TTC549 (cell line): ENCODE measurements around the gene SCN9A.

Source experiments
- FAIRE-seq: peaks from 2 replicates; lab custom pipeline; 2012; peaks lifted over from hg19 to GRCh38; lab: Jason Lieb, UNC

SCN9A gene

GRCh38 chr2:166173263-166173662 lies 202.5 kb downstream of the SCN9A start:
- FAIRE-seq: no peak

- no peak for FAIRE-seq
Observed at GRCh38 chr2:166171216-166171615, 204.5 kb downstream of the SCN9A start.

GRCh38 chr2:166170356-166170755 lies 205.4 kb downstream of the SCN9A start:
- no peak for FAIRE-seq

- no peak for FAIRE-seq
Observed at GRCh38 chr2:166167449-166167848, 208.3 kb downstream of the SCN9A start.

GRCh38 chr2:166163775-166164174 lies 212.0 kb downstream of the SCN9A start:
- no peak for FAIRE-seq

- FAIRE-seq: no peak
Observed at GRCh38 chr2:166158546-166158945, 217.2 kb downstream of the SCN9A start.

GRCh38 chr2:166157578-166157977 lies 218.2 kb downstream of the SCN9A start:
- FAIRE-seq: no peak

GRCh38 chr2:166156985-166157490 lies 218.7 kb downstream of the SCN9A start:
- no peak for FAIRE-seq

GRCh38 chr2:166155589-166155988 lies 220.2 kb downstream of the SCN9A start:
- no peak for FAIRE-seq

GRCh38 chr2:166154685-166155338 lies 220.9 kb downstream of the SCN9A start:
- FAIRE-seq: no peak

GRCh38 chr2:166152064-166152463 lies 223.7 kb downstream of the SCN9A start:
- no peak for FAIRE-seq

- no peak for FAIRE-seq
Observed at GRCh38 chr2:166148500-166149400, 227.0 kb downstream of the SCN9A start.

- no peak for FAIRE-seq
Observed at GRCh38 chr2:166147883-166148282, 227.9 kb downstream of the SCN9A start.
